Measurements from ENCODE around the gene MTHFR. TPM values are rescaled to one million over a fixed set of nuclear protein-coding genes. Genes with fewer than 3 reads are reported as not detected.

Gene MTHFR
- total RNA-seq, 2 donors from 2014 or later = 22.3 to 30.0 TPM

DNA sequence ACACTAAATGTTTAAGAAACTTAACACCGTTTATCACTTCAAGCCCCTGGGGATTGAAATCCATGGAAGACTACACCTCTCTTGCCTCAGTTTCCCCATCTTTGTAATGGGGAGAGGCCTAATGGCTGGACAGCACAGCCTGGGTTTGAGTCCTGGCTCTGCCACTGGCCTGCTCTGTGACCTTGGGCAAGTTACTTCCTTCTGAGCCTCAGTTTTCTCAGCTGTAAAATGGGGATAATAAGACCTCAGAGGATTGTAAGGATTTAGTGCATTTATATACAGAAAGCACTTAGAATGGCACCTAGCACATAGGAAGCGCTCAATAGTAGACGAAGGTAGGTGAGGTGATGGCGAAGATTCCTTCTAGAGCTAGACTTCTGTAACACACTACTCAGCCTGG lies 64.3 kb downstream of the MTHFR start:
- Mint-ChIP-seq H3K36me3 (ENCODE audit: low read depth) (peaks cover 17% of the 10 kb centered on the region), H3K27ac (no peak overlapping the region), H3K4me1 (peaks cover 14% of the 10 kb centered on the region), H3K27me3 (ENCODE audit: insufficient read depth) (no peaks in the 10 kb centered on the region), H3K9me3 (no peaks in the 10 kb centered on the region), H3K4me3 (no peak overlapping the region)
- Histone ChIP-seq H3K27ac (ENCODE audit: low read depth, low read length) (no peak overlapping the region), H3K4me3 (ENCODE audit: low read length) (no peak overlapping the region), H3K4me1 (ENCODE audit: control insufficient read depth, insufficient read depth, low read length) (no peaks in the 10 kb centered on the region), H3K9me3 (ENCODE audit: control insufficient read depth, low read length) (no peaks in the 10 kb centered on the region), H3K27me3 (ENCODE audit: control insufficient read depth, insufficient read depth, low read length, poor library complexity, severe bottlenecking) (no peaks in the 10 kb centered on the region), H3K9ac (ENCODE audit: extremely low read depth, low read length, poor library complexity, severe bottlenecking) (no peak overlapping the region), H3K36me3 (ENCODE audit: control insufficient read depth, insufficient read depth, low read length) (peaks cover 5% of the 10 kb centered on the region)
- WGBS, 2 experiments (ENCODE audit: insufficient coverage in 1 of 2, insufficient read length in 1 of 2) = 92 to 100% methylated on average over 2 to 4 of the region's 4 CpGs
- TF ChIP-seq, protein P1, sequence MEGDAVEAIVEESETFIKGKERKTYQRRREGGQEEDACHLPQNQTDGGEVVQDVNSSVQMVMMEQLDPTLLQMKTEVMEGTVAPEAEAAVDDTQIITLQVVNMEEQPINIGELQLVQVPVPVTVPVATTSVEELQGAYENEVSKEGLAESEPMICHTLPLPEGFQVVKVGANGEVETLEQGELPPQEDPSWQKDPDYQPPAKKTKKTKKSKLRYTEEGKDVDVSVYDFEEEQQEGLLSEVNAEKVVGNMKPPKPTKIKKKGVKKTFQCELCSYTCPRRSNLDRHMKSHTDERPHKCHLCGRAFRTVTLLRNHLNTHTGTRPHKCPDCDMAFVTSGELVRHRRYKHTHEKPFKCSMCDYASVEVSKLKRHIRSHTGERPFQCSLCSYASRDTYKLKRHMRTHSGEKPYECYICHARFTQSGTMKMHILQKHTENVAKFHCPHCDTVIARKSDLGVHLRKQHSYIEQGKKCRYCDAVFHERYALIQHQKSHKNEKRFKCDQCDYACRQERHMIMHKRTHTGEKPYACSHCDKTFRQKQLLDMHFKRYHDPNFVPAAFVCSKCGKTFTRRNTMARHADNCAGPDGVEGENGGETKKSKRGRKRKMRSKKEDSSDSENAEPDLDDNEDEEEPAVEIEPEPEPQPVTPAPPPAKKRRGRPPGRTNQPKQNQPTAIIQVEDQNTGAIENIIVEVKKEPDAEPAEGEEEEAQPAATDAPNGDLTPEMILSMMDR (conservative IDR thresholded peaks at IDR 0.05) = no peak
- no peak for DNase-seq

DNA sequence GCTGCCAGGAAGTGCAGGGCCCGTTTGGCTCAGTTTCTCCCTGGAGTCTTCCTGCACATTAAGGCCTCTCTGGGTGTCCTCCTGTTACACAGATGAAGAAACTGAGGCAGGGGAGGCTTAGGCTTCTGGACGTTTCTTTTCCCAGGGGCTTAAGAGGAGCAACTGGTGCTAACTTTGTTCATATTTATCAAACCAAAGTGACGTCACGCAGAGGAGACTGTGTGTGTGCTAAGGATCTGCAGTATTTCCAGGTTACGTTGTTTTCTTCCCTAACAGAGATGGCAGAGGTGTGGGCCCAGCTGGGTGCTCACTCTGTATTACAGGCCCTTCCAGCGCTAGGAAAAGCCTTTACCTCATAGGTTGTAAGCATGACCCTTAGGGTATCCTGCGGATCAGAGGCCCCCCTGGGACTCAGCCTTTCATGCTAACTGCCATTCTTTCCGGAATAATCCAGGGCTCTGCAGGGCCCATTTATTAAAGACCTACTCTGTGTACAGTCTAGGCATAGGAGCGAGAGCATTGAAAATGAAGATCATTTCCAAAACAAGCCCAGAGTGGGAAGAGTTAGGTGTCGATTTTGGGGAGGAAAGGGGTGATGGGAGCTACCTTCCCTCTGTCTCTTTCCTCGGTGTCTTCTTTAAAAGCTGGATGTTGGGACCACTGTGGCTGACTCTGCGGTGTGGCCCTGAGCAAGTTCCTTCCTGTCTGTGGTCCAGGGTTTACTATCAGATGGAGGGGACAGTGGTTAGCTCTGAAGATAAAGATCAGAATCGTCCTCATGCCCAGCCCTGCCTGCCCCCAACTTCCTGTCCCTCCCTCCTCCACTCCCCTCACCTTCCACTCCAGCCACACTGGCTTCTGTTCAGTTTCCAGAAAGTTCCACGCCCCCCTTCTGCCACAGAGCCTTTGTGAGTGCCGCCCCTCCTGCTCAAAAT lies 65.2 kb downstream of the MTHFR start:
- Mint-ChIP-seq H3K27ac (no peak overlapping the region), H3K36me3 (ENCODE audit: low read depth) (peaks cover 9% of the 10 kb centered on the region), H3K4me1 (peaks cover 14% of the 10 kb centered on the region), H3K27me3 (ENCODE audit: insufficient read depth) (no peaks in the 10 kb centered on the region), H3K4me3 (no peak overlapping the region), H3K9me3 (no peaks in the 10 kb centered on the region)
- no peaks in the 10 kb centered on the region for H3K27me3 ChIP-seq (ENCODE audit: control insufficient read depth, insufficient read depth, low read length, poor library complexity, severe bottlenecking)
- TF ChIP-seq, protein P1 (conservative IDR thresholded peaks at IDR 0.05) = no peak
- H3K9me3 ChIP-seq (ENCODE audit: control insufficient read depth, low read length) = no peaks in the 10 kb centered on the region
- WGBS, 2 experiments (ENCODE audit: insufficient coverage in 1 of 2, insufficient read length in 1 of 2) = 84 to 87% methylated on average over 13 to 15 of the region's 15 CpGs
- H3K36me3 ChIP-seq (ENCODE audit: control insufficient read depth, insufficient read depth, low read length) = no peaks in the 10 kb centered on the region
- H3K27ac ChIP-seq (ENCODE audit: low read depth, low read length) = no peak overlapping the region
- no peak for DNase-seq
- no peak overlapping the region for H3K4me3 ChIP-seq (ENCODE audit: low read length)
- no peaks in the 10 kb centered on the region for H3K4me1 ChIP-seq (ENCODE audit: control insufficient read depth, insufficient read depth, low read length)
- H3K9ac ChIP-seq (ENCODE audit: extremely low read depth, low read length, poor library complexity, severe bottlenecking) = no peak overlapping the region

DNA sequence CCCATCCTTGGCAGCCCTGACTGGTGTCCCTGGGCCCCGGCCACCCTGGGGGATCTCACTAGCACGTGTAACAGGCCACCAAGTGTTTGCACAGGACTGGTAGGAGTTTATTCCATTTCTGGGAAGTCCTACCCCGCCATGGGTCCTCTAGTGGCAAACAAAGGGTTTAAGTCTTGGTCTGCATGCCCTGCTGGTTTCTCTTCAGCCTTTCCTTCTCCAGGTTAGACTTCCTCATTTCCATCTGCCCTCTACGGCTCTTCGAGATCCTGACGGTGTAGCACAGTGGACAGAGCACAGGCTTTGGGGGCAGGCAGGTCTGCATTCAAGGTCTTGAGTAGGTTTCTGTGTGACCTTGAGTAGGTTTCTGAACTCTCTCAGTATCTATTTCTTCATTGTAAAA lies 67.0 kb downstream of the MTHFR start:
- Histone ChIP-seq H3K27me3 (ENCODE audit: control insufficient read depth, insufficient read depth, low read length, poor library complexity, severe bottlenecking) (no peaks in the 10 kb centered on the region), H3K36me3 (ENCODE audit: control insufficient read depth, insufficient read depth, low read length) (no peaks in the 10 kb centered on the region), H3K9me3 (ENCODE audit: control insufficient read depth, low read length) (no peaks in the 10 kb centered on the region), H3K4me3 (ENCODE audit: low read length) (no peak overlapping the region), H3K9ac (ENCODE audit: extremely low read depth, low read length, poor library complexity, severe bottlenecking) (no peak overlapping the region), H3K27ac (ENCODE audit: low read depth, low read length) (no peak overlapping the region), H3K4me1 (ENCODE audit: control insufficient read depth, insufficient read depth, low read length) (no peaks in the 10 kb centered on the region)
- Mint-ChIP-seq H3K4me3 (no peak overlapping the region), H3K27me3 (ENCODE audit: insufficient read depth) (peaks cover 1% of the 10 kb centered on the region), H3K27ac (no peak overlapping the region), H3K36me3 (ENCODE audit: low read depth) (peaks cover 6% of the 10 kb centered on the region), H3K4me1 (peaks cover 14% of the 10 kb centered on the region), H3K9me3 (no peaks in the 10 kb centered on the region)
- TF ChIP-seq, protein P1 (conservative IDR thresholded peaks at IDR 0.05) = no peak
- DNase-seq = no peak
- WGBS, 2 experiments (ENCODE audit: insufficient coverage in 1 of 2, insufficient read length in 1 of 2) = 86 to 97% methylated on average over 4 to 6 of the region's 6 CpGs
